Hematopoietic multipotent progenitor cell (in vitro differentiated cells): ENCODE measurements around the gene FANK1. TPM values are rescaled to one million over a fixed set of nuclear protein-coding genes. Genes with fewer than 3 reads are reported as not detected.
"Not testable (repeated sequence)": the region's sequence is repeated elsewhere in the genome, so short reads cannot be mapped to it uniquely, and the experiment has no call there.

Experiments used
- DNase-seq, 3 donors: peaks; one replicate each; pipeline ENCODE4 v3.0.0-alpha.2; 2011 to 2015; ENCODE audit warnings: low read depth in 2 of 3, low spot score in 2 of 3
- total RNA-seq: library from RNA; depleted of rRNA; stranded (reverse); fragments of >200 nt; gene quantifications from one replicate; pipeline ENCODE4 v1.2.3, GENCODE V29; 2012

The FANK1 gene
- total RNA-seq, 1 donor, result 1.6 TPM

GRCh38 chr10:125926247-125926646 is 29.9 kb downstream of the FANK1 start:
- no peak for DNase-seq

GRCh38 chr10:125927265-125927664 is 30.9 kb downstream of the FANK1 start:
- not testable (repeated sequence) for DNase-seq

- DNase-seq, result no peak
Observed at GRCh38 chr10:125928928-125929585, 32.7 kb downstream of the FANK1 start.

- DNase-seq, result no peak
Observed at GRCh38 chr10:125929618-125930017, 33.3 kb downstream of the FANK1 start.

- no peak for DNase-seq
Observed at GRCh38 chr10:125933693-125934092, 37.3 kb downstream of the FANK1 start.

GRCh38 chr10:125936331-125936730 is 40.0 kb downstream of the FANK1 start:
- peak in 1 of 3 donors; percentile 35 for DNase-seq

- DNase-seq, result no peak
Observed at GRCh38 chr10:125940515-125940914, 44.2 kb downstream of the FANK1 start.

- DNase-seq, result no peak
Observed at GRCh38 chr10:125951290-125951689, 54.9 kb downstream of the FANK1 start.

GRCh38 chr10:125953778-125954385 is 57.5 kb downstream of the FANK1 start:
- no peak for DNase-seq

GRCh38 chr10:125955766-125956165 is 59.4 kb downstream of the FANK1 start:
- no peak for DNase-seq

- no peak for DNase-seq
Observed at GRCh38 chr10:125961743-125962142, 65.4 kb downstream of the FANK1 start.

GRCh38 chr10:125962200-125962599 is 65.8 kb downstream of the FANK1 start:
- DNase-seq, result no peak

GRCh38 chr10:125964558-125964957 is 68.2 kb downstream of the FANK1 start:
- DNase-seq, result no peak

- no peak for DNase-seq
Observed at GRCh38 chr10:125967533-125967932, 71.2 kb downstream of the FANK1 start.

- not testable (repeated sequence) for DNase-seq
Observed at GRCh38 chr10:125970077-125970630, 73.8 kb downstream of the FANK1 start.

GRCh38 chr10:125976960-125977605 is 80.7 kb downstream of the FANK1 start:
- no peak for DNase-seq

- no peak for DNase-seq
Observed at GRCh38 chr10:125979976-125980375, 83.6 kb downstream of the FANK1 start.

GRCh38 chr10:125980521-125981035 is 84.2 kb downstream of the FANK1 start:
- DNase-seq, result peak in 1 of 3 donors; percentile 64

GRCh38 chr10:125982260-125982948 is 86.0 kb downstream of the FANK1 start:
- DNase-seq, result peak in 2 of 3 donors; percentile 68 to 92

GRCh38 chr10:125983161-125983560 is 86.8 kb downstream of the FANK1 start:
- DNase-seq, result no peak

- no peak for DNase-seq
Observed at GRCh38 chr10:125983656-125984055, 87.3 kb downstream of the FANK1 start.
